PC-9 (cell line): Measurements from ENCODE around the gene LUZP2.

ENCODE experiments used
- CTCF ChIP-seq: fragments of 200-600 bp; sonication (generic); conservative IDR thresholded peaks from 2 replicates; pipeline ENCODE4 v1.6.1; 2017; ENCODE audit warnings: mixed run types, antibody characterized with exemption, mild to moderate bottlenecking, moderate library complexity
- EZH2 ChIP-seq: fragments of 200-600 bp; sonication (generic); IDR thresholded peaks from 2 replicates; pipeline ENCODE4 v1.8.0; 2017; ENCODE audit warnings: antibody characterized with exemption, low read depth

- TF ChIP-seq CTCF (no peak), EZH2 (no peak)
Observed at GRCh38 chr11:24625975-24626374, 129.1 kb downstream of the LUZP2 start.
